Thyroid gland (tissue), 4 donors: ENCODE measurements around the gene ELMO3. TPM values are rescaled to one million over a fixed set of nuclear protein-coding genes. Genes with fewer than 3 reads are reported as not detected.
A peak's percentile ranks its signal among the peaks of the same experiment; 100 is the strongest.

Experiments used
- DNase-seq, 2 donors: peaks; one replicate each; pipeline ENCODE4 v3.0.0-alpha.2; 2019
- H3K27ac ChIP-seq, 3 donors: fragments of 200-600 bp; sonication (generic); 1 replicate in 2 of 3; 2 replicates in 1 of 3; pipeline ENCODE4 v1.5.1; 2016 to 2019; ENCODE audit warnings: mild to moderate bottlenecking in 1 of 3, moderate library complexity in 1 of 3
- H3K27me3 ChIP-seq: fragments of 200-600 bp; sonication (generic); one replicate; pipeline ENCODE4 v1.5.1; 2019
- H3K36me3 ChIP-seq, 2 donors: fragments of 200-600 bp; sonication (generic); one replicate each; pipeline ENCODE4 v1.5.1; 2016 to 2019
- H3K4me1 ChIP-seq, 2 donors: fragments of 200-600 bp; sonication (generic); one replicate each; pipeline ENCODE4 v1.5.1; 2017 to 2019
- H3K4me3 ChIP-seq, 3 donors: fragments of 200-600 bp; sonication (generic); replicated peaks in 1 of 3; 1 replicate in 2 of 3; 2 replicates in 1 of 3; pipeline ENCODE4 v1.5.1; 2016; ENCODE audit warnings: mild to moderate bottlenecking in 1 of 3
- H3K9me3 ChIP-seq: fragments of 200-600 bp; sonication (generic); one replicate; pipeline ENCODE4 v1.5.1; 2017
- POLR2A ChIP-seq, 2 donors: fragments of 450-650 bp; IDR thresholded peaks; one replicate each; pipeline ENCODE4 v1.6.1; 2017; ENCODE audit warnings: antibody characterized with exemption in 2 of 2, mild to moderate bottlenecking in 2 of 2, moderate library complexity in 1 of 2
- WGBS, 2 donors: methylation state at CpG; one replicate each; pipeline ENCODE4 v1.1.5; 2017; 5-methylcytosine and 5-hydroxymethylcytosine counted together
- intact Hi-C: fragments of 100-400 bp; cut with DNase I; formaldehyde crosslinking; loops from one replicate; pipeline ENCODE4 v1.15.1; 2023
- total RNA-seq, 4 donors: library from RNA; depleted of rRNA; stranded (reverse); fragments of >200 nt; gene quantifications; one replicate each; pipeline ENCODE4 v1.2.3, GENCODE V29; 2016
- TF ChIP-seq, protein P1 (sequence below), 6 experiments: fragments of 200-600 bp in 3 of 6; fragments of 450-650 bp in 3 of 6; sonication (generic) in 3 of 6; IDR thresholded peaks; one replicate each; pipeline ENCODE4 v1.5.1; 2016 to 2019; ENCODE audit warnings: antibody characterized with exemption in 6 of 6, mild to moderate bottlenecking in 2 of 6, inconsistent platforms in 1 of 6, moderate library complexity in 1 of 6

ELMO3 gene
- total RNA-seq, 4 donors from 2014 or later: 26.0 to 37.8 (median 30.0) TPM

DNA sequence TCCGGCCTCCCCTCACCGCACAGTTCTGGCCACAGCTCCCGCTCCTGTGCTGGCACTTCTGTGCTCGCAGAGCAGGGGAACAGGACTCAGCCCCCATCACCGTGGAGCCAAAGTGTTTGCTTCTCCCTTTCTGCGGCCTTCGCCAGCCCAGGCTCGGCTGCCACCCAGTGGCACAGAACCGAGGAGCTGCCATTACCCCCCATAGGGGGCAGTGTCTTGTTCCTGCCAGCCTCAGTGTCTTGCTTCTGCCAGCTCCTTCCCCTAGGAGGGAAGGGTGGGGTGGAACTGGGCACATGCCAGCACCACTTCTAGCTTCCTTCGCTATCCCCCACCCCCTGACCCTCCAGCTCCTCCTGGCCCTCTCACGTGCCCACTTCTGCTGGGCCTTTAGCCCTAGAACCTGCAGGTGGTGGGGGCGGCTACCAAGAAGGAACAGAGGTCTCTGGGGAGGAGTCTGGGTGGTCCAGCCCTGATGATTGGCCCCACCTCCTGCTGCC, 645 bp upstream of the ELMO3 start:
- H3K4me1 ChIP-seq: peaks cover 12 to 22% of the 10 kb centered on the region in 2 donors
- H3K4me3 ChIP-seq: no peak overlapping the region
- intact Hi-C loops: no loop called here
- TF ChIP-seq, protein P1, sequence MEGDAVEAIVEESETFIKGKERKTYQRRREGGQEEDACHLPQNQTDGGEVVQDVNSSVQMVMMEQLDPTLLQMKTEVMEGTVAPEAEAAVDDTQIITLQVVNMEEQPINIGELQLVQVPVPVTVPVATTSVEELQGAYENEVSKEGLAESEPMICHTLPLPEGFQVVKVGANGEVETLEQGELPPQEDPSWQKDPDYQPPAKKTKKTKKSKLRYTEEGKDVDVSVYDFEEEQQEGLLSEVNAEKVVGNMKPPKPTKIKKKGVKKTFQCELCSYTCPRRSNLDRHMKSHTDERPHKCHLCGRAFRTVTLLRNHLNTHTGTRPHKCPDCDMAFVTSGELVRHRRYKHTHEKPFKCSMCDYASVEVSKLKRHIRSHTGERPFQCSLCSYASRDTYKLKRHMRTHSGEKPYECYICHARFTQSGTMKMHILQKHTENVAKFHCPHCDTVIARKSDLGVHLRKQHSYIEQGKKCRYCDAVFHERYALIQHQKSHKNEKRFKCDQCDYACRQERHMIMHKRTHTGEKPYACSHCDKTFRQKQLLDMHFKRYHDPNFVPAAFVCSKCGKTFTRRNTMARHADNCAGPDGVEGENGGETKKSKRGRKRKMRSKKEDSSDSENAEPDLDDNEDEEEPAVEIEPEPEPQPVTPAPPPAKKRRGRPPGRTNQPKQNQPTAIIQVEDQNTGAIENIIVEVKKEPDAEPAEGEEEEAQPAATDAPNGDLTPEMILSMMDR (IDR thresholded peaks at IDR 0.05): peak; percentile 38 to 69 (median 58)
- TF ChIP-seq POLR2A (IDR thresholded peaks at IDR 0.05): no peak
- H3K36me3 ChIP-seq: peaks cover 49 to 53% of the 10 kb centered on the region in 2 donors
- WGBS, 2 donors: 32 to 48% methylated on average over 8 to 12 of the region's 12 CpGs
- no peaks in the 10 kb centered on the region for H3K9me3 ChIP-seq
- H3K27me3 ChIP-seq: no peaks in the 10 kb centered on the region
- H3K27ac ChIP-seq: peak overlapping the region; percentile 34 to 54 (median 51)
- peak; percentile 65 to 79 for DNase-seq

DNA sequence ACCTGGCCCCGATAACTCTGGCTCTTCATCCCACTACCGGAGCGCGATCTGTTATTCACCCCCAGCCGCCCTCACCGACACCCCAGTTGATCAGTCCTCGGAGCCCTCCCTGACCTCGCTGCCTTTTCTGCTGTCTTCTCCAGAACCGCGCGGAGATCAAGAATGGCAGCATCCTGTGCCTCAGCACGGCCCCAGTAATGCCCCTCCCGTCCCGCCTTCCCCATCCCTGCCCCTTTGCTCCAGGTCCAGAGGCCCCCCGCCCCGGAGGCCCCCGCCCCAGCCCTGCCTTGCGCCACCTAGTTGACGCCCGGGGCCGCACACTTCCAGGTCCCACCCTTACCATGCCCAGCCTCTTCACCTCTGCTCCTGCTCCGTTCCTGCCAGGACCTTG, 872 bp downstream of the ELMO3 start:
- intact Hi-C loops: no loop called here
- H3K27ac ChIP-seq: no peak overlapping the region
- H3K4me3 ChIP-seq: peak overlapping the region in 1 of 3 donors; percentile 41
- H3K27me3 ChIP-seq: no peaks in the 10 kb centered on the region
- TF ChIP-seq POLR2A (IDR thresholded peaks at IDR 0.05): no peak
- TF ChIP-seq, protein P1 (IDR thresholded peaks at IDR 0.05): peak in 1 of 6 experiments; percentile 28
- H3K36me3 ChIP-seq: peaks cover 49 to 51% of the 10 kb centered on the region in 2 donors
- H3K4me1 ChIP-seq: peaks cover 8 to 18% of the 10 kb centered on the region in 2 donors
- peak; percentile 23 to 34 for DNase-seq
- whole genome bisulfite sequencing, 2 donors: 30 to 45% methylated on average over 20 to 22 of the region's 22 CpGs
- no peaks in the 10 kb centered on the region for H3K9me3 ChIP-seq

DNA sequence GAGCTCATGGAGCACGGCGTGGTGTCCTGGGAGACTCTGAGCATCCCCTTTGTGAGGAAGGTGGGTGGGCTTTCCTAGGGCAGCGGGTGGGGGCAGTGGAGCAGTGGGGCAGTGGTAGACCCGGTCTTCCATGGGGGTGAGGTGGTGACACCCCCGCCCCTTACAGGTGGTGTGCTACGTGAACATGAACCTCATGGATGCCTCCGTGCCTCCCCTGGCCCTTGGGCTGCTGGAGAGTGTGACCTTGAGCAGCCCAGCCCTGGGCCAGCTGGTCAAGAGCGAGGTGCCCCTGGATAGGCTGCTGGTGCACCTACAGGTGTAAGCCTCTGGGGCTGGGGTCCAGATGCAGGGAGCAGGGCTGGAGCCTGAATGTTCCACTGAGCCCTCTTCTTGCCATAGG, 1.6 kb downstream of the ELMO3 start:
- Histone ChIP-seq H3K9me3 (no peaks in the 10 kb centered on the region), H3K27me3 (no peaks in the 10 kb centered on the region), H3K4me1 (peaks cover 8 to 18% of the 10 kb centered on the region in 2 donors), H3K36me3 (peaks cover 42 to 44% of the 10 kb centered on the region in 2 donors), H3K4me3 (no peak overlapping the region), H3K27ac (no peak overlapping the region)
- no peak for DNase-seq
- 90 to 94% methylated on average over 8 of the region's 8 CpGs for WGBS, 2 donors
- intact Hi-C loops: no loop called here
- TF ChIP-seq, protein P1 (IDR thresholded peaks at IDR 0.05): no peak
- TF ChIP-seq POLR2A (IDR thresholded peaks at IDR 0.05): no peak

DNA sequence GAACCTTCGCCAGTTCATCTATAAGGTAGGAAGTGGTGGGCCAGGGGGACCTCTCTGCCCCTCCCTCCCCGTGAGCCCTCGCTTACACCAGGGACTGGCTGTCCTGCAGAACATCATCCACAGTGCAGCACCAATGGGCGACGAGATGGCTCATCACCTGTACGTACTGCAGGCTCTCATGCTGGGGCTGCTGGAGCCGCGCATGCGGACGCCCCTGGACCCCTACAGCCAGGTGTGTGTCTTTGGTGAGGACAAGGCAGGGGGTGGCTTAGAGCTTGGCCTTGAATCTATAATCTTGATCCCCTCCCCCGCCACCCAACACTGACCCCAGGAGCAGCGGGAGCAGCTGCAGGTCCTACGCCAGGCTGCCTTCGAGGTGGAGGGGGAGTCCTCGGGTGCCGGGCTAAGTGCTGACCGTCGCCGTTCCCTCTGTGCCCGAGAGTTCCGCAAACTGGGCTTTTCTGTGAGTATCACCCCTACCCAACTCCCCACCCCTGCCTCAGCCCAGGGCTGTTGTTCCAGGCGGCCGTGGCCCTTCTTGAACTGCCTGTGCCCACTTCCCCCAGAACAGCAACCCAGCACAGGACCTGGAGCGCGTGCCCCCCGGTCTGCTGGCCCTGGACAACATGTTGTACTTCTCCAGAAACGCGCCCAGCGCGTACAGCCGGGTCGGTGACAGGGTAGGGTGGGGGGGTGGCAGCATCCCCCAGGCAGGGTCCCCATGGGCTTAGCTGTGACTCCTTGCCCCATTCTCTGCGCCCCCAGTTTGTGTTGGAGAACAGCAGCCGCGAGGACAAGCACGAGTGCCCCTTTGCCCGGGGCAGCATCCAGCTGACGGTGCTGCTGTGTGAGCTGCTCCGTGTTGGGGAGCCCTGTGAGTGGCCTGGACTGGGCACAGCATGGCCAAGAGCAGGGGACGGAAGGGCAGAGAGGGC, 2.7 kb downstream of the ELMO3 start:
- TF ChIP-seq, protein P1 (IDR thresholded peaks at IDR 0.05): no peak
- no peak for TF ChIP-seq POLR2A (IDR thresholded peaks at IDR 0.05)
- DNase-seq: no peak
- Histone ChIP-seq H3K9me3 (no peaks in the 10 kb centered on the region), H3K27ac (no peak overlapping the region), H3K4me1 (peaks cover 8 to 18% of the 10 kb centered on the region in 2 donors), H3K36me3 (peaks cover 30 to 32% of the 10 kb centered on the region in 2 donors), H3K4me3 (no peak overlapping the region), H3K27me3 (no peaks in the 10 kb centered on the region)
- 94 to 97% methylated on average over 27 to 33 of the region's 40 CpGs for WGBS, 2 donors
- intact Hi-C loops: no loop called here

DNA sequence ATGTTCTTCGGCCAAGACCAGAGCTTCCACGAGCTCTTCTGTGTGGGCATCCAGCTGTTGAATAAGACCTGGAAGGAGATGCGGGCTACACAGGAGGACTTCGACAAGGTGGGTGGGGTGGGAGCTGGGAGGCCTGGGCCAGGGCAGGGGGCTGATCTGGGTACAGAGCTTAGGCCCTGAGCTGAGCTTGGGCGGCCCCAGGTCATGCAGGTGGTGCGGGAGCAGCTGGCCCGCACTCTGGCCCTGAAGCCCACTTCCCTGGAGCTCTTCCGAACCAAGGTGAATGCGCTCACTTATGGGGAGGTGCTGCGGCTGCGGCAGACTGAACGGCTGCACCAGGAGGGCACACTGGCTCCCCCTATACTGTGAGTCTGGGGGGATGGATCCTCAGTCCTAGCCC, 3.5 kb downstream of the ELMO3 start:
- H3K4me3 ChIP-seq: no peak overlapping the region
- WGBS, 2 donors: 98 to 100% methylated on average over 4 to 12 of the region's 12 CpGs
- TF ChIP-seq, protein P1 (IDR thresholded peaks at IDR 0.05): no peak
- no peak for TF ChIP-seq POLR2A (IDR thresholded peaks at IDR 0.05)
- H3K4me1 ChIP-seq: peaks cover 8 to 18% of the 10 kb centered on the region in 2 donors
- no peak overlapping the region for H3K27ac ChIP-seq
- intact Hi-C loops: no loop called here
- H3K27me3 ChIP-seq: no peaks in the 10 kb centered on the region
- peaks cover 23 to 25% of the 10 kb centered on the region in 2 donors for H3K36me3 ChIP-seq
- no peak for DNase-seq
- no peaks in the 10 kb centered on the region for H3K9me3 ChIP-seq
